ENCODE measurements around the gene ALX4. TPM values are rescaled to one million over a fixed set of nuclear protein-coding genes. Genes with fewer than 3 reads are reported as not detected.

ALX4 gene
- total and polyA plus RNA-seq, 9 of the 15 experiments (the other 6 are each of a cell fraction or from before 2014, with no cell fraction given) = 0.07 to 1.2 (median 0.33) TPM

GRCh38 chr11:44217432-44217831 lies 92.5 kb downstream of the ALX4 start:
- H2AFZ ChIP-seq (ENCODE audit: low read depth, low read length) = no peak overlapping the region
- H3K9me3 ChIP-seq (replicated peaks; ENCODE audit: control insufficient read depth, insufficient read depth, low read depth, low read length) = no peaks in the 10 kb centered on the region
- 0 out of 2 replicates have a peak, but pooled peaks cover 3% of the 10 kb centered on the region for H4K20me1 ChIP-seq (replicated peaks; ENCODE audit: control insufficient read depth, insufficient read depth, low read length)
- CTCF ChIA-PET (ENCODE audit: low intra/inter-chr PET ratio) = no interaction called here
- intact Hi-C loops (cut with micrococcal nuclease) (no loop called here), in situ Hi-C loops (cut with MboI) (no loop called here)
- POLR2A ChIA-PET = interaction anchor here (1.0 kb wide), 1 partner anchor 53 kb away, joined by 3 read pairs; no protein-coding TSS in a partner anchor
- H3K4me1 ChIP-seq (replicated peaks in 1 of 2; ENCODE audit: control insufficient read depth in 2 of 2, insufficient read depth in 2 of 2, low read length in 2 of 2) = peaks cover 3 to 6% of the 10 kb centered on the region in 2 experiments; a peak in 3 of 5 replicates
- no peak overlapping the region for H3K4me3 ChIP-seq
- no peak overlapping the region for H3K27ac ChIP-seq (ENCODE audit: extremely low read depth, low read depth, low read length)
- H3K4me2 ChIP-seq (ENCODE audit: insufficient read depth, low read length) = no peak overlapping the region
- H3K36me3 ChIP-seq (ENCODE audit: control insufficient read depth, insufficient read depth, low read length) = no peaks in the 10 kb centered on the region; the same call in 2 of the 3 replicates
- H3K9me1 ChIP-seq (ENCODE audit: control insufficient read depth, insufficient read depth, low read length) = no peaks in the 10 kb centered on the region
- ATAC-seq = no peak
- H3K79me2 ChIP-seq (ENCODE audit: control insufficient read depth, insufficient read depth, low read length) = no peaks in the 10 kb centered on the region
- 92% methylated on average over 1 of the region's 1 CpG for WGBS (ENCODE audit: insufficient coverage, low coverage, missing lambda C conversion rate)
- BruUV-seq (replicated peaks) = no TSS peak
- no peak for TF ChIP-seq RERE (CRISPR knock-in tag; IDR thresholded peaks at IDR 0.05; ENCODE audit: borderline replicate concordance)
- no peak for TF ChIP-seq ZNF124 (CRISPR knock-in tag; IDR thresholded peaks at IDR 0.05)
- no peak for TF ChIP-seq POLR3G (IDR thresholded peaks at IDR 0.05; ENCODE audit: extremely low read depth, insufficient read length, insufficient replicate concordance)
- TF ChIP-seq DIDO1 (tag; IDR thresholded peaks at IDR 0.05; ENCODE audit: low read depth) = no peak
- no peak for TF ChIP-seq MIER1 (IDR thresholded peaks at IDR 0.05; ENCODE audit: low read depth)
- TF ChIP-seq ZNF3 (CRISPR knock-in tag; IDR thresholded peaks at IDR 0.05) = no peak
- DNase-seq (ENCODE audit: extremely low read depth in 1 of 4, low spot score in 3 of 4) = no peak
- no peak for FAIRE-seq
- no peak overlapping the region for H3K9ac ChIP-seq (ENCODE audit: insufficient read depth in 1 of 2, low read depth in 2 of 2, low read length in 2 of 2)
- H3K27me3 ChIP-seq (ENCODE audit: control insufficient read depth in 2 of 2, insufficient read depth in 2 of 2, low read length in 2 of 2) = no peaks in the 10 kb centered on the region
